M059J (cell line): ENCODE data around the gene FAM47E. TPM values are rescaled to one million over a fixed set of nuclear protein-coding genes. Genes with fewer than 3 reads are reported as not detected.
A peak's percentile ranks its signal among the peaks of the same experiment; 100 is the strongest.

Experiments
- DNase-seq: peaks from one replicate; pipeline ENCODE4 v3.0.0-alpha.2; 2012; ENCODE audit warnings: low read depth
- total RNA-seq: library from RNA; depleted of rRNA; stranded (reverse); fragments of >200 nt; shearing (Covaris generic); gene quantifications from 2 replicates; pipeline ENCODE4 v1.2.3, GENCODE V29; 2014

The FAM47E gene
- total RNA-seq, 1 experiment from 2014 or later, result not detected

DNA sequence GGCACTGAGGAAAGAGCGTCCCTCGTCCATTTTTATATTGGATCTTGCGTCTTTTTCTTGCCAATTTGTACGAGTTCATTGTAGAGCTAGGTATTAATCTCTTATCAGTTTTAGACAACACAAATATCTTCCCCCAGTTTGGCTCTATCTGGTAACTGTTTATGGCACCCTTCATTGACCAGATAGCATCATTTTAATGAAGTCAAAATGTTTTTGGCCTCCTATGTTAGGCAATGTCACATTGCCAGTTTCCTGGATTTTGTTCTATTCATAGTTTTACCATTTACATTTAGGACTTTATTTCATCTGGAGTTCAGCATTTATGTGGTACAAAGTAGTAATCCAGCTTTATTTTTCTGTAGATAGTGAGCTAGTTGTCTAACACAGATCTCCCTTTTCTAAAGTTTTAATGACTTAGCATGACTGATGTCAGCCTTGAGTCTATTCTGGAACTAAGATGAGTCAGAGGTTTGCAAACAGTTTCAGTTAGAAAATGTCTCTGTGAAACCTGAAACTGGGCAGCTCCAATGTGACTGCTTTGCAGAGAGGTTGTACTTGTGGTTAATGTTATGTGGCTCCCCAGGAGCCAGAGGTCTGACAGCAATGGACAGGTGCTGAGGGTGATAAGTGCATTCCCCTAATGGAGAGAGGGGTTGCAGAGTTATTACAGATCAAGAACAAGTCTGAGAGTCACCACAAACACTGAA is 49.7 kb downstream of the FAM47E start:
- peak; percentile 89 for DNase-seq

GRCh38 chr4:76301775-76302162 is 50.2 kb downstream of the FAM47E start:
- no peak for DNase-seq

DNA sequence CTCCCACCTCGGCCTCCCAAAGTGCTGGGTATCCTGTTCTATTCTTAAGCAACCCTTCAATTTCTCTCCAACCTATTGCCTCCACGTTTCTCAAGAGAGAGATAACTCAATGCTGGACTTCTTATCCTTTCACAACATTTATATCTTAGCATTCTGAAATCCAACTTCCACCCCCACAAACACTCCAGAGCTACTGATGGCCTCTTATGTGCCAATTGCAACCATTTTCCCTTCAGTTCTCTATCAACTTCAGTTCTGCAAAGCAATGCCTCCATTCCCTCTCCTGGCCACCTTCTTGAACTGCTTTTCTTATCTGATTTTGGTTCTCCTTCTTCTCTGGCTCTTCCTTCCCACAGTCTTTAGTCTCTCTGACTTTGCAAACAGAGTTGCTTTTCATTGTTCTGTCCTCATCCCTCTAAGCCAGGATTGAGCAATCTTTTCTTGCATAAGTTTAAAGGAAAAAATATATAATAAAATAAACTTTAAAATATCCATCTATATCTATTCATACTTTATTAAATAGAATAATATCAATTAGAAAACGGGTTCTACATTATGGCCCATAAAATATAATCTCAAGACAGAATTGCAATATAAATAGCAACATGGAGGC is 51.4 kb downstream of the FAM47E start:
- no peak for DNase-seq

GRCh38 chr4:76305033-76305687 is 53.6 kb downstream of the FAM47E start:
- DNase-seq, result no peak

GRCh38 chr4:76305971-76306881 is 54.7 kb downstream of the FAM47E start, which contains the start of gene STBD1:
TSS of gene STBD1 (plus strand) at chr4:76306733. CDS start at chr4:76306770, 37 bp downstream.
- DNase-seq, result peak; percentile 76

DNA sequence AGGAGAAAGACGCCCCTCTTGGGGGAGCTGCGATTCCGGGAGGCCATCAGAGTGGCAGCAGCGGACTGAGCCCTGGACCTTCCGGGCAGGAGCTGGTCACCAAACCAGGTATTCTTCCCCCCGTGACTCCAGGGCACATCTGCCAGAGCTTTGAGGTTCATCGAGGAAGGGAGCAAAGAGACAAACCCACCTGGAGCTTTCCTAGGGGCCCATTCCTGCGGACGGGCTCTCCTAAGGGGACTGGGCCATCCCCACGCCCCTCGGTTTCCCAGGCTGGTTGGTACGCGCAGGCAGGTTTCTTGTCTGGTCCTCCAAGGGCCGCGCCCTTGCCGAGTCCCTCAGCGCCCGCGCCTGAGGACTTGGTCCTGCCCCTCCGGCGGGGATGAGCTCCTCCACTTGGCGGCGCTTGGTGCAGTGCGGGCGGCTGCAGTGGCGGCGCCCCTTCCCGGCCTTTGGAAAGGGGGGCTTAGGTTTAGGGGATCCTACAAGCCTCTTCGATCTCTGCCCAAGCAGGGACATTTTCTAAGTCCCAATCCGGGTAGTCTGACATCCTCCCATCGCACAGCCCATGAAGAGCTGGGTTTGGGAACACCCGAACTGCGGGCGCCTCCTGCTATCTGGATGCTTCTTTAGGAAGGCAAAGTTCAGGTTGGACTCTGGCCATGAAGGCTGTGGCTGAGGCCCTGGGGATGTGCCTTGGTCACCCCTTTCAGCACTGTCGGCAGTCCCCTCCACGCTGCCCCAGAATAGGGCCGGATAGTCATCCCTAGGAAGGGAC is 55.5 kb downstream of the FAM47E start:
- peak; percentile 64 for DNase-seq

- DNase-seq, result no peak
Measured at GRCh38 chr4:76307660-76308014, 56.1 kb downstream of the FAM47E start.

DNA sequence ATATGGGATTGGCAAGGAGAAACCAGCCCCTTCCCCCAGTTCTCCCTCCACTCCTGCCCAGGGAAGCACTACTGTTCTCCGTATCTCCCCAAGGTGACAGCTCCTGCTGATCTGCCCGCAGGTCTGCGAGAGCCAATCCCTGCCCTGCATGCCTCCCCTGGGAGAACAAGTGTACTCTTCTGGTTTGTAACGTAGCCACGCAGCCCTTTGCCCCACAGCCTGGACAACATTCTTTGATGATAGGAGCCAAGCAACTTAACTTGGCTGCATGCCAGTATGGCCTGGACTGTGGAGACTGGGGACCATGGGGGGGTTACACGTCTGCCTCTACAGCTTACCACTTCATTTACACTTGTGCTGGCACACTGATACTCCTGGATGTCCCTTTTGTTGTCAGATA is 57.0 kb downstream of the FAM47E start:
- no peak for DNase-seq

DNA sequence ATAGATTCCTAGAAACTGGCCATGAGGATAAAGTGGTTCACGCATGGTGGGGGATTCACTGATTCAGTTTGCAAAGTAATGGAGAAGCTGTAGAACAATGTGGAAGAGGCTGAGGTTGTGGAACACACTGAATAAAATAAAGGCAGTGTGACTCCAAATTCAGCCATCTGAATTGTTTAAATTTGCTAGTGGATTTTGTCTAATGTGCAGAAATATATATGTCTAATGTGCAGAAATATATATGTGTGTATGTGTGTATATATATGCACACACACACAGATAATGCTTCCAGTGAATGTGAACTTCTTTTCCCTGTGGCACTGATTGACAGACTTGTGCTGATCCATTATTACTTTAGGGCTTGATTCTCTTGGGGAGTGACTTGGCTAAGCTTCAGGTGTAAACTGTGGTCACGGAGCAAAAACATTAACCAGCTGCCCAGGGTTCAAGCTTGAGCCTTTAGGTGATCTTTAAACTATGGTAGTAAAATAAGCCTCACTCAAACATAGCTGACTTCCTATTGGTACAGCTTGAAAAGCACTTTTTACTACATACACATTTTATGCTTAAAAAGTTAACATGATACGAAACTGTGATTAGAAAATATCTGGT is 58.5 kb downstream of the FAM47E start:
- DNase-seq, result no peak

DNA sequence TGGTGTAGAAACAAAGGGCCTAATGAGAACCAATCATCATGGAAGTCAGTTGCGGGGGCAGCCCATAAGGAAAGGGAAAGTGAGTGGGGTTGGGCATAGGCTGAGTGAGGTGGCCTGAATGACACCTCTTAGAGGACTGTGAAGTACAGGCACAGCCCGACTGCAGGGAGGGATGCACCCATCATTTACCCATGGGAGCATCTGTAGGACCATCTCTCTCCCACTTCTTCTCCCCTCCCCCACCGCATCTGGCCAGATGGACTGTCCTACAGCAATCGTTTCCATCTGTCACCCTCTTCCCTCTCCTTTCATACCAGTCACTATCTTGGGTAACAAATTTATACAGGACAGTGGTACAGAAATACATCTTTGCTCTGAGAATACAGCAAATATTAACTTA is 59.2 kb downstream of the FAM47E start:
- DNase-seq, result no peak

DNA sequence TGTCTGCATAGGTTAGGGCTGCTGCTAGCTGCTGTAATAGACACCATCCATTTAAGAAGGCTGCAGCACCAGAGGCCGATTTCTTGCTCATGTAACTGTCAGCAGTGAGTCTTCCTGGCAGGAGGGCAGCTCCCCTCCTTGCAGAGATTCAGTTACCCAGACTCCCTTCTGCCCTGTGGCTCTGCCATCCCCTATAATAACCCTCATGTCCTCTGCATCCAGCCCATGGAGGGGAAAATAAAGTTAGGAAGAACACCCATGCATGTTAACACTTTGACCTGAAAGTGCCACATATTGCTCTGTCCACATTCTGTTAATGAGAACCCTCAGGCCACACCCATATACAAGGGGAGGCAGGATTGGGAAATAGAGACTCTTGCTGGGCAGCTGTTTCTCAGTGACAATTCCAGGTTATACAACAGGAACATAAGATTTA is 60.4 kb downstream of the FAM47E start:
- DNase-seq, result no peak

DNA sequence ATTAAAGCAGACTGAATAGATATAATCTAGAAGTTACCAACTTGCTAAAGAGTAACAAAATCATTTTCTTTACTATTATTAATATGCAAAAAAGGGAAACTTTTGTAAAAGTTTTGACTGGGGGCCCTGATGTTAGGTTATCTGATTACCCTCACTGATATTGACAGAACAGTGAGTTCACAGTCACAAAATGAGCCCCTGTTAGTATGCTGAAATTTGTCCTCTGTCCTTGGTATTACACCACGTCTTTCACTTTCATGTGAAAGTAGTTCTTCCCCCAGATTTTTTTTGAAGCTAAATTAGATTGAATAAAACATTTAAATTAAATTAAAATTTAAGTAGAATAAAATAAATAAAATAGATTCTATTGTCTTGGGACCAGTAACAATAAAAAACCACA is 60.9 kb downstream of the FAM47E start:
- DNase-seq, result no peak

- DNase-seq, result no peak
Measured at GRCh38 chr4:76313547-76313946, 62.0 kb downstream of the FAM47E start.

GRCh38 chr4:76315267-76315918 is 63.9 kb downstream of the FAM47E start:
- no peak for DNase-seq

GRCh38 chr4:76316131-76316530 is 64.6 kb downstream of the FAM47E start:
- DNase-seq, result no peak

DNA sequence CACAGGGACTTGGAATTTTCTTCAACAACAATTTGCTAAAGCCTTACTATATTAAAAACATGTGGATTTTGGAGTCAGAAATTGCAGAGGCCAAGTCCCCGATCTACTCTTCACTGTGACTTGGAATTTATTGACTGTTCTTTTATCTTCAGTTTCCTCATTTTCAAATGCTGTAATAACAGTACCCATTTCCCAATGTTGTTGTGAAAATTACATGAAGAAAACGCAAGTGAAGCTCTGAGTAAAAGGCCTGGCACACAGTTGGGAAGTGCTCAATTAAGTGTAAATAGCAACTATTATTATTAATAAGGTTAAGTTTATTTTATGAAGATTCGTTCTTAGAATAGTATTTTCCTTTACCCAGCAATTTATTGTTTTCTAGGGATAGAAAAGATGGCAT is 70.7 kb downstream of the FAM47E start:
- DNase-seq, result no peak

DNA sequence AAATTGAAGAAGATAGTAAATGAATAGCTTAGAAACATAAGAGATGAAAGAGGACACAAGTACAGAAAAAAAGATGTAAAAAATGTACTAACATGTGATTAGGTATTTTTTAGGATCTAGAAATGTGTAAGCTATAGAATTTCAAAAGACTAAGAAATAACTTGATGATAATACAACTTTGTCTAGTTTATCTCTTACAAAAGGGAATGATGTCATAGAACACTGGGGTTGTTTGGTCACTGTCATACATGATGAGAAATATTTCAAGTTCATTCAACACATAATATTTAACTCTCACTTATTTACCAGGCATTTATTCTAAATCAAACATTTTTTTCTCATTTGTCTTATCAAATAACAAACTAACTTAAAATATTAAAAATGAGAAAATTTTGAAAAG is 73.6 kb downstream of the FAM47E start:
- DNase-seq, result no peak

DNA sequence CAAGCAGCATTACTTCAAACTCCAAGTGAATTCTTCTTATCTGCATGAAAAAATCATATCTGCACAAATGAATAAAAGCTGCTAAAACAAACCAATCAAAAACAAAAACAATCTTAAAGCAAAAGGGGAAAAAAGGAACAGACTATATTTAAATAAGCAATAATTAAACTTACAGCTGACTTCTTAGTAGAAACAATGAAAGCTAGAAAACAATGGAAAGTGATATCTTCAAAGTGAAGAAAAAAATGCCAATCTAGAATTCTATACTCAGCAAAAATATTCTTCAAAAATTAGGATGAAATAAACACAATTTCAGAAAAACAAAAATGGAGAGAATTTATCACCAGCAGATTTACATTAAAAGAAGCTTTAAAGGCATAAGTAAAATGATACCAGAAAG is 75.0 kb downstream of the FAM47E start:
- DNase-seq, result no peak
